Measurements from ENCODE around the gene UBE2I. TPM values are rescaled to one million over a fixed set of nuclear protein-coding genes. Genes with fewer than 3 reads are reported as not detected.

Gene UBE2I
- polyA plus RNA-seq, 2 of the 4 experiments (the other 2 are of a cell fraction): 170 to 208 TPM

DNA sequence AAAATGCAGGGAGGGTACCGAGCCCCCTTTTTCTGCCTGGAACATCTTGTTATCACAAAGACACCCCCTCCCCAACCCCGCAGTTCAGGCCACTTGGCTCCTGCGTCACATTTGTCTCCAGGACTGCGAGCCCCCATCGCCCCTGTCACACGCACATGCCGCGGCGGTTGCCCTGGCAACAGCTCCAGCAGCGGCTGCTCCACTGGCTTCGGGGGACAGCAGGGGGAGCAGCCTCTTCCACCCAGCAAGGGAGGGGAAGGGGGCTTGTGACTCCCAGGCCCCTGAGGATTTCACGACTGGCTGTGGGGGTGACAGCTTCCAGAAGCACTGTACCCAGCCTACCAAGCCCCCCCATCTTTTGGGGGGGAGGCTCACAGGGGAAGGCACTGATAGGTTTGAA, 26.6 kb downstream of the UBE2I start:
- DNase-seq (ENCODE audit: low read depth in 1 of 2, low spot score in 1 of 2) (no peak), ATAC-seq (no peak), FAIRE-seq (no peak)
- 27% methylated on average over 11 of the region's 12 CpGs for WGBS (ENCODE audit: missing lambda C conversion rate)
- no peak for TF ChIP-seq ZC3H11A (IDR thresholded peaks at IDR 0.05)
- TF ChIP-seq, protein P1, sequence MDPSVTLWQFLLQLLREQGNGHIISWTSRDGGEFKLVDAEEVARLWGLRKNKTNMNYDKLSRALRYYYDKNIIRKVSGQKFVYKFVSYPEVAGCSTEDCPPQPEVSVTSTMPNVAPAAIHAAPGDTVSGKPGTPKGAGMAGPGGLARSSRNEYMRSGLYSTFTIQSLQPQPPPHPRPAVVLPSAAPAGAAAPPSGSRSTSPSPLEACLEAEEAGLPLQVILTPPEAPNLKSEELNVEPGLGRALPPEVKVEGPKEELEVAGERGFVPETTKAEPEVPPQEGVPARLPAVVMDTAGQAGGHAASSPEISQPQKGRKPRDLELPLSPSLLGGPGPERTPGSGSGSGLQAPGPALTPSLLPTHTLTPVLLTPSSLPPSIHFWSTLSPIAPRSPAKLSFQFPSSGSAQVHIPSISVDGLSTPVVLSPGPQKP (IDR thresholded peaks at IDR 0.05; ENCODE audit: low read depth, low read length): no peak
- no peak for TF ChIP-seq CHD2 (IDR thresholded peaks at IDR 0.05; ENCODE audit: low read length, partially characterized antibody)
- no peak for TF ChIP-seq TP53 (CRISPR knock-in tag; IDR thresholded peaks at IDR 0.05)
- TF ChIP-seq, protein P2, sequence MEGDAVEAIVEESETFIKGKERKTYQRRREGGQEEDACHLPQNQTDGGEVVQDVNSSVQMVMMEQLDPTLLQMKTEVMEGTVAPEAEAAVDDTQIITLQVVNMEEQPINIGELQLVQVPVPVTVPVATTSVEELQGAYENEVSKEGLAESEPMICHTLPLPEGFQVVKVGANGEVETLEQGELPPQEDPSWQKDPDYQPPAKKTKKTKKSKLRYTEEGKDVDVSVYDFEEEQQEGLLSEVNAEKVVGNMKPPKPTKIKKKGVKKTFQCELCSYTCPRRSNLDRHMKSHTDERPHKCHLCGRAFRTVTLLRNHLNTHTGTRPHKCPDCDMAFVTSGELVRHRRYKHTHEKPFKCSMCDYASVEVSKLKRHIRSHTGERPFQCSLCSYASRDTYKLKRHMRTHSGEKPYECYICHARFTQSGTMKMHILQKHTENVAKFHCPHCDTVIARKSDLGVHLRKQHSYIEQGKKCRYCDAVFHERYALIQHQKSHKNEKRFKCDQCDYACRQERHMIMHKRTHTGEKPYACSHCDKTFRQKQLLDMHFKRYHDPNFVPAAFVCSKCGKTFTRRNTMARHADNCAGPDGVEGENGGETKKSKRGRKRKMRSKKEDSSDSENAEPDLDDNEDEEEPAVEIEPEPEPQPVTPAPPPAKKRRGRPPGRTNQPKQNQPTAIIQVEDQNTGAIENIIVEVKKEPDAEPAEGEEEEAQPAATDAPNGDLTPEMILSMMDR (IDR thresholded peaks at IDR 0.05): no peak
- peaks cover 32% of the 10 kb centered on the region for H3K4me1 ChIP-seq
- ChIA-PET CTCF (interaction anchor here (1.4 to 5.5 kb wide), 5 partner anchors 11 to 35 kb away, joined by 5 to 46 read pairs (median 29); no protein-coding TSS in a partner anchor), POLR2A (no interaction called here)
- no peak overlapping the region for H3K27ac ChIP-seq
- no peak overlapping the region; the same call in 2 of the 3 replicates for H3K4me2 ChIP-seq
- H3K9me3 ChIP-seq: no peaks in the 10 kb centered on the region
- H3K4me3 ChIP-seq: no peak overlapping the region

DNA sequence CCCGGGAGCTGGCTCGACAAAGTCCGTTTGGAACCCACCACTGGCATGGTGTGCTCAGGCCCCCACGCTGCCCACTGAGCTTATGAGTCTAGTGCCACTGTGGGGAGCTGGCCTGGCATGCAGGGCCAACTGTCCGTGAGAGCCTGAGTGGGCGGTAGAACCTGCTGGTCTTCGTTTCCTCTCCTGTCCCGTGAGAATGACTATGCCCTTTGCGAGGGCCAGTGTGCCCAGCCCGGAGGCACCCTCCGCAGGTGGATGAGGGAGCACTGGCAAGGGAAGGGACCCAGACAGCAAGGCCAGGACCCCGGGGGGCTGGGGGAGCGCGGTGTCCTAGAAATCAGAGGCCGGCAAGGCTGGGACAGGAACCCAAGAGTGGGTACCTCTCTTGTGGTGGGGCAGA, 27.2 kb downstream of the UBE2I start:
- no peak overlapping the region for H3K4me3 ChIP-seq
- peaks cover 27% of the 10 kb centered on the region for H3K4me1 ChIP-seq
- ChIA-PET CTCF (interaction anchor here (1.0 to 5.5 kb wide), 6 partner anchors 10 to 35 kb away, joined by 4 to 46 read pairs (median 20); no protein-coding TSS in a partner anchor), POLR2A (no interaction called here)
- ATAC-seq: no peak
- 35% methylated on average over 7 of the region's 15 CpGs for WGBS (ENCODE audit: missing lambda C conversion rate)
- H3K9me3 ChIP-seq: no peaks in the 10 kb centered on the region
- no peak for DNase-seq (ENCODE audit: low read depth in 1 of 2, low spot score in 1 of 2)
- no peak overlapping the region for H3K27ac ChIP-seq
- no peak overlapping the region for H3K4me2 ChIP-seq
- TF ChIP-seq KDM1A (IDR thresholded peaks at IDR 0.05; ENCODE audit: low read depth) (no peak), JUNB (IDR thresholded peaks at IDR 0.05) (no peak), PHF8 (IDR thresholded peaks at IDR 0.05; ENCODE audit: borderline replicate concordance, low read depth) (no peak), ZNF302 (CRISPR knock-in tag; IDR thresholded peaks at IDR 0.05) (no peak), RNF2 (IDR thresholded peaks at IDR 0.05; ENCODE audit: borderline replicate concordance, low read depth) (no peak), GATA3 (IDR thresholded peaks at IDR 0.05; ENCODE audit: borderline replicate concordance) (no peak), HOXB5 (CRISPR knock-in tag; IDR thresholded peaks at IDR 0.05) (no peak), FOSL2 (IDR thresholded peaks at IDR 0.05) (no peak), FOSL2 (CRISPR knock-in tag; IDR thresholded peaks at IDR 0.05) (no peak), MAZ (IDR thresholded peaks at IDR 0.05; ENCODE audit: borderline replicate concordance, low read depth, low read length) (no peak)
- TF ChIP-seq, protein P1 (IDR thresholded peaks at IDR 0.05; ENCODE audit: low read depth, low read length): no peak
- no peak for FAIRE-seq

DNA sequence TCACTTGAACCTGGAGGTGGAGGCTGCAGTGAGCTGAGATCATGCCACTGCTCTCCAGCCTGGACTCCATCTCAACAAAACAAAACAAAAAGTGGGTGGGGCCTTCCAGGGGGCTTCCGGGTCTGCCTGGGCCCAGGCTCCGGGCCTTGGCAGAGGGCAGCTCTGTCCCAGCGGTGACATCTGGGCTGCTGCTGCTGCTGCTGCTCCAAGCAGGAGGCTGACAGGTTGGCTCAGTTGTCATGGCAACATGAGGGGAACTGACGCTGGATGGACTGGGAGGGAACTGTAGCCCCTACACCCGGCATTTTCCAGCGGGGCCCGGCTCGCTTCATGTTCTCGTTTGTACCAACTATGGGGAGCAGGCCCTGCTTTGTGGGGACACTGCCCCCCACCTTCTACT, 28.1 kb downstream of the UBE2I start:
- Histone ChIP-seq H3K9me3 (no peaks in the 10 kb centered on the region), H3K4me3 (no peak overlapping the region), H3K4me2 (no peak overlapping the region), H3K4me1 (peaks cover 22% of the 10 kb centered on the region), H3K27ac (no peak overlapping the region)
- DNase-seq (ENCODE audit: low read depth in 1 of 2, low spot score in 1 of 2) (no peak), FAIRE-seq (no peak), ATAC-seq (no peak)
- TF ChIP-seq GATA3 (IDR thresholded peaks at IDR 0.05; ENCODE audit: borderline replicate concordance) (no peak), HOXB5 (CRISPR knock-in tag; IDR thresholded peaks at IDR 0.05) (no peak), CHD2 (IDR thresholded peaks at IDR 0.05; ENCODE audit: low read length, partially characterized antibody) (no peak), CHD4 (IDR thresholded peaks at IDR 0.05; ENCODE audit: borderline replicate concordance) (no peak), MAFK (IDR thresholded peaks at IDR 0.05; ENCODE audit: partially characterized antibody) (no peak), EHMT2 (IDR thresholded peaks at IDR 0.05; ENCODE audit: low read depth) (no peak), POLR2AphosphoS2 (conservative IDR thresholded peaks at IDR 0.05; ENCODE audit: low read length) (no peak), CBX8 (IDR thresholded peaks at IDR 0.05) (no peak), CEBPB (IDR thresholded peaks at IDR 0.05) (no peak), JUNB (IDR thresholded peaks at IDR 0.05) (no peak)
- TF ChIP-seq, protein P3, sequence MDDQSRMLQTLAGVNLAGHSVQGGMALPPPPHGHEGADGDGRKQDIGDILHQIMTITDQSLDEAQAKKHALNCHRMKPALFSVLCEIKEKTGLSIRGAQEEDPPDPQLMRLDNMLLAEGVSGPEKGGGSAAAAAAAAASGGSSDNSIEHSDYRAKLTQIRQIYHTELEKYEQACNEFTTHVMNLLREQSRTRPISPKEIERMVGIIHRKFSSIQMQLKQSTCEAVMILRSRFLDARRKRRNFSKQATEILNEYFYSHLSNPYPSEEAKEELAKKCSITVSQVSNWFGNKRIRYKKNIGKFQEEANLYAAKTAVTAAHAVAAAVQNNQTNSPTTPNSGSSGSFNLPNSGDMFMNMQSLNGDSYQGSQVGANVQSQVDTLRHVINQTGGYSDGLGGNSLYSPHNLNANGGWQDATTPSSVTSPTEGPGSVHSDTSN (IDR thresholded peaks at IDR 0.05): no peak
- CTCF ChIA-PET: interaction anchor here (0.8 to 5.5 kb wide), 20 partner anchors 8 to 427 kb away, joined by 3 to 46 read pairs (median 4); partner anchors contain the start of genes GNPTG and TSR3
- WGBS (ENCODE audit: missing lambda C conversion rate): 60% methylated on average over 9 of the region's 9 CpGs
- POLR2A ChIA-PET: no interaction called here
